Gastroesophageal sphincter (tissue), 4 donors: Measurements from ENCODE around the gene TXNRD1. TPM values are rescaled to one million over a fixed set of nuclear protein-coding genes. Genes with fewer than 3 reads are reported as not detected.
"Not testable (repeated sequence)": the region's sequence is repeated elsewhere in the genome, so short reads cannot be mapped to it uniquely, and the experiment has no call there.

Experiments used
- ATAC-seq: fragments of 150-250 bp; one replicate; pipeline ENCODE4 v1.9.1; 2016; ENCODE audit warnings: mild to moderate bottlenecking, moderate library complexity
- H3K27ac ChIP-seq, 4 donors: fragments of 200-600 bp; sonication (generic) in 3 of 4; 1 replicate in 3 of 4; 2 replicates in 1 of 4; pipeline ENCODE4 v1.5.1; 2016 to 2019
- H3K27me3 ChIP-seq: fragments of 200-600 bp; sonication (generic); one replicate; pipeline ENCODE4 v1.5.1; 2019
- H3K36me3 ChIP-seq, 2 donors: fragments of 200-600 bp; sonication (generic); one replicate each; pipeline ENCODE4 v1.5.1; 2019; ENCODE audit warnings: control low read depth in 1 of 2
- H3K4me1 ChIP-seq, 3 donors: fragments of 200-600 bp; sonication (generic); 1 replicate in 2 of 3; 2 replicates in 1 of 3; pipeline ENCODE4 v1.5.1; 2016 to 2019; ENCODE audit warnings: control low read depth in 2 of 3
- H3K4me3 ChIP-seq, 2 donors: fragments of 200-600 bp; sonication (generic); one replicate each; pipeline ENCODE4 v1.5.1; 2019; ENCODE audit warnings: mild to moderate bottlenecking in 1 of 2, moderate library complexity in 1 of 2
- H3K9me3 ChIP-seq, 3 donors: fragments of 200-600 bp; sonication (generic); one replicate each; pipeline ENCODE4 v1.5.1; 2017 to 2019; ENCODE audit warnings: control low read depth in 2 of 3
- CTCF ChIP-seq, 4 experiments: fragments of 200-600 bp in 2 of 4; fragments of 450-650 bp in 2 of 4; sonication (generic) in 1 of 4; IDR thresholded peaks; one replicate each; pipeline ENCODE4 v1.5.1; 2017 to 2019; ENCODE audit warnings: antibody characterized with exemption in 4 of 4, mild to moderate bottlenecking in 2 of 4, moderate library complexity in 2 of 4
- EP300 ChIP-seq: sonication (generic); formaldehyde crosslinking; IDR thresholded peaks from one replicate; pipeline ENCODE4 v1.6.1; 2017; ENCODE audit warnings: antibody characterized with exemption, mild to moderate bottlenecking
- POLR2A ChIP-seq, 2 donors: fragments of 450-650 bp; IDR thresholded peaks; one replicate each; pipeline ENCODE4 v1.6.1; 2017; ENCODE audit warnings: antibody characterized with exemption in 2 of 2, mild to moderate bottlenecking in 2 of 2, moderate library complexity in 1 of 2
- POLR2AphosphoS5 ChIP-seq: sonication (generic); formaldehyde crosslinking; IDR thresholded peaks from one replicate; pipeline ENCODE4 v1.6.1; 2017; ENCODE audit warnings: antibody characterized with exemption
- WGBS, 2 donors: methylation state at CpG; one replicate each; pipeline ENCODE4 v1.1.5; 2018; ENCODE audit warnings: low coverage in 1 of 2; 5-methylcytosine and 5-hydroxymethylcytosine counted together
- total RNA-seq, 4 donors: library from RNA; depleted of rRNA; stranded (reverse); fragments of >200 nt; gene quantifications; one replicate each; pipeline ENCODE4 v1.1.0, GENCODE V29; 2016

The TXNRD1 gene
- total RNA-seq, 4 donors from 2014 or later: 230 to 458 (median 305) TPM

DNA sequence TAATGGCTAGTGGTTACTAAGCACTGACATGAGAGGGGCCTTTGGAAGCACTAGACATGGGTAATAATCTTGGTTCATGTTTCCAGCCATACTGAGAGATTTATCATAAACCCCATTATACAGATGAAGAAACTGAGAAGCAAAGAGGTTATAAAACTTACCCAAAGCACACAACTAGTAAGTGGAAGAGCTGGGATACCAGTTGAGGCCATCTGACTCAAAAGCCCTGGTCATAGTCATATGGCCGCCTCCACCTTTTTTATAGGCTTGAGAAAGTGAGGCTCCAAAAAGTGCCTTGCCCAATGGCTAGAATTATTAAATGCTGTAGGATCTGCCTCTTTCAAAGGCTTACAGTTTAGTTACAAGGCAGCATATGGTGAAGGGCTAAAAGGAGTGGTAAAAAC lies 944 bp downstream of the TXNRD1 start:
- no peak for TF ChIP-seq CTCF (IDR thresholded peaks at IDR 0.05)
- TF ChIP-seq EP300: no peak
- 80 to 88% methylated on average over 1 of the region's 1 CpG for WGBS, 2 donors
- no peaks in the 10 kb centered on the region for H3K27me3 ChIP-seq
- H3K27ac ChIP-seq: peak overlapping the region; percentile 77 to 96 (median 87)
- H3K36me3 ChIP-seq: no peaks in the 10 kb centered on the region
- peaks cover 8 to 46% (median 19%) of the 10 kb centered on the region in 3 donors for H3K4me1 ChIP-seq
- ATAC-seq: no peak
- no peaks in the 10 kb centered on the region for H3K9me3 ChIP-seq
- peak overlapping the region; percentile 60 to 62 for H3K4me3 ChIP-seq

- ATAC-seq: not testable (repeated sequence)
These were observed 2.9 kb downstream of the TXNRD1 start for GRCh38 chr12:104218506-104218905.

GRCh38 chr12:104218935-104219334 lies 3.4 kb downstream of the TXNRD1 start:
- peaks cover 8 to 51% (median 19%) of the 10 kb centered on the region in 3 donors for H3K4me1 ChIP-seq
- H3K4me3 ChIP-seq: no peak overlapping the region

More at GRCh38 chr12:104218506-104218905, 2.9 kb downstream of the TXNRD1 start:
- H3K36me3 ChIP-seq, H3K4me3 ChIP-seq, H3K9me3 ChIP-seq, H3K27me3 ChIP-seq: not testable (repeated sequence)
- H3K27ac ChIP-seq: peak overlapping the region; percentile 89 to 99 (median 93)
- 71 to 97% methylated on average over 1 to 2 of the region's 2 CpGs for WGBS, 2 donors
- H3K4me1 ChIP-seq: peaks cover 8 to 51% (median 19%) of the 10 kb centered on the region in 3 donors

GRCh38 chr12:104219361-104219892 lies 3.8 kb downstream of the TXNRD1 start:
- 7 to 20% methylated on average over 4 of the region's 4 CpGs for WGBS, 2 donors
- no peaks in the 10 kb centered on the region for H3K27me3 ChIP-seq
- peaks cover 8 to 51% (median 19%) of the 10 kb centered on the region in 3 donors for H3K4me1 ChIP-seq
- H3K4me3 ChIP-seq: no peak overlapping the region
- H3K36me3 ChIP-seq: no peaks in the 10 kb centered on the region
- H3K27ac ChIP-seq: peak overlapping the region; percentile 89 to 99 (median 93)
- no peaks in the 10 kb centered on the region for H3K9me3 ChIP-seq
- peak; percentile 92 for ATAC-seq
- TF ChIP-seq POLR2A (IDR thresholded peaks at IDR 0.05) (no peak), CTCF (IDR thresholded peaks at IDR 0.05) (peak in 1 of 4 experiments; percentile 7), EP300 (peak; percentile 53), POLR2AphosphoS5 (peak; percentile 97)

More at GRCh38 chr12:104218935-104219334, 3.4 kb downstream of the TXNRD1 start:
- no peak for ATAC-seq
- Histone ChIP-seq H3K27me3 (no peaks in the 10 kb centered on the region), H3K27ac (peak overlapping the region; percentile 89 to 99 (median 93)), H3K9me3 (no peaks in the 10 kb centered on the region), H3K36me3 (no peaks in the 10 kb centered on the region)
- TF ChIP-seq POLR2A (IDR thresholded peaks at IDR 0.05) (no peak), CTCF (IDR thresholded peaks at IDR 0.05) (no peak), POLR2AphosphoS5 (no peak), EP300 (no peak)
- WGBS, 2 donors: 60 to 100% methylated on average over 1 of the region's 1 CpG

- no peaks in the 10 kb centered on the region for H3K36me3 ChIP-seq
- H3K27me3 ChIP-seq: no peaks in the 10 kb centered on the region
- H3K4me1 ChIP-seq: peaks cover 8 to 51% (median 19%) of the 10 kb centered on the region in 3 donors
- no peaks in the 10 kb centered on the region for H3K9me3 ChIP-seq
- WGBS, 2 donors: 45 to 61% methylated on average over 4 of the region's 4 CpGs
- TF ChIP-seq POLR2AphosphoS5 (no peak), CTCF (IDR thresholded peaks at IDR 0.05) (no peak), EP300 (no peak), POLR2A (IDR thresholded peaks at IDR 0.05) (no peak)
- peak; percentile 19 for ATAC-seq
- H3K27ac ChIP-seq: peak overlapping the region; percentile 89 to 99 (median 93)
- H3K4me3 ChIP-seq: no peak overlapping the region
These were observed 4.4 kb downstream of the TXNRD1 start for GRCh38 chr12:104219908-104220404.
